Measurements from ENCODE around the gene TMPRSS6.

GRCh38 chr22:37060801-37061610 lies 48.5 kb downstream of the TMPRSS6 start:
- TF ChIP-seq POLR2A (IDR thresholded peaks at IDR 0.05) = no peak
- TF ChIP-seq EP300 (IDR thresholded peaks at IDR 0.05; ENCODE audit: low read depth) = no peak
- TF ChIP-seq CTCF (IDR thresholded peaks at IDR 0.05) = no peak

All from transverse colon (tissue), 3 donors.